Endodermal cell (in vitro differentiated cells): ENCODE results near the gene PAH. TPM values are rescaled to one million over a fixed set of nuclear protein-coding genes. Genes with fewer than 3 reads are reported as not detected.

Source experiments
- DNase-seq: peaks from one replicate; pipeline ENCODE4 v3.0.0-alpha.2; 2017
- H3K27ac ChIP-seq: 2 replicates; pipeline ENCODE4 v1.5.1; 2013; ENCODE audit warnings: mild to moderate bottlenecking, low read depth, low read length, moderate library complexity
- H3K27me3 ChIP-seq: 2 replicates; pipeline ENCODE4 v1.6.1; 2013; ENCODE audit warnings: mild to moderate bottlenecking, low read length, moderate library complexity; ENCODE audit not compliant: insufficient read depth, control insufficient read depth, poor library complexity, severe bottlenecking
- H3K36me3 ChIP-seq: 2 replicates; pipeline ENCODE4 v1.7.0; 2013; ENCODE audit warnings: mild to moderate bottlenecking, low read length, moderate library complexity; ENCODE audit not compliant: control insufficient read depth, insufficient read depth
- H3K4me1 ChIP-seq: one replicate; pipeline ENCODE4 v1.7.0; 2013; ENCODE audit warnings: low read length; ENCODE audit not compliant: control insufficient read depth, insufficient read depth
- H3K4me3 ChIP-seq: 2 replicates; pipeline ENCODE4 v1.5.1; 2013; ENCODE audit warnings: mild to moderate bottlenecking, low read length, moderate library complexity
- H3K9ac ChIP-seq: 2 replicates; pipeline ENCODE4 v1.6.1; 2013; ENCODE audit warnings: mild to moderate bottlenecking, low read length, moderate library complexity; ENCODE audit not compliant: poor library complexity, severe bottlenecking; ENCODE audit errors: extremely low read depth
- H3K9me3 ChIP-seq: 2 replicates; pipeline ENCODE4 v1.6.1; 2013; ENCODE audit warnings: mild to moderate bottlenecking, low read length, moderate library complexity; ENCODE audit not compliant: control insufficient read depth
- H3K27ac Mint-ChIP-seq: 2 replicates; pipeline ENCODE4 v1.8.0; 2020; ENCODE audit warnings: mixed read lengths
- H3K27me3 Mint-ChIP-seq: 2 replicates; pipeline ENCODE4 v1.8.0; 2021; ENCODE audit warnings: mild to moderate bottlenecking, mixed read lengths; ENCODE audit not compliant: insufficient read depth
- H3K36me3 Mint-ChIP-seq: 2 replicates; pipeline ENCODE4 v1.8.0; 2020; ENCODE audit warnings: low read depth, mixed read lengths
- H3K4me1 Mint-ChIP-seq: 2 replicates; pipeline ENCODE4 v1.8.0; 2020; ENCODE audit warnings: mixed read lengths
- H3K4me3 Mint-ChIP-seq: 2 replicates; pipeline ENCODE4 v1.8.0; 2020; ENCODE audit warnings: mild to moderate bottlenecking, moderate library complexity, mixed read lengths
- H3K9me3 Mint-ChIP-seq: 2 replicates; pipeline ENCODE4 v1.8.0; 2020; ENCODE audit warnings: mild to moderate bottlenecking, mixed read lengths
- CTCF ChIP-seq: fragments of 200-600 bp; sonication (generic); conservative IDR thresholded peaks from 2 replicates; pipeline ENCODE4 v1.5.0; 2021; ENCODE audit warnings: antibody characterized with exemption, mild to moderate bottlenecking
- WGBS, 2 experiments: methylation state at CpG; one replicate each; pipeline versions ENCODE4 v1.1.5 to v1.1.7; 2013; ENCODE audit warnings: missing lambda C conversion rate in 2 of 2, mixed read lengths in 1 of 2; ENCODE audit not compliant: insufficient coverage in 1 of 2, insufficient read length in 1 of 2; 5-methylcytosine and 5-hydroxymethylcytosine counted together
- total RNA-seq, 2 donors: library from RNA; stranded (reverse); fragmentation: NEBNext Ultra II Directional in 1 of 2; extraction: Animal tissue kit (Norgen Biotek cat#: 25700) in 1 of 2; gene quantifications; 2 replicates in 1 of 2; 3 replicates in 1 of 2; pipeline ENCODE4 v1.2.1, GENCODE V29; 2021

Gene PAH
- total RNA-seq, 2 donors from 2014 or later = 1.5 to 1.9 TPM

- no peaks in the 10 kb centered on the region for H3K9me3 ChIP-seq
- H3K4me3 ChIP-seq = no peak overlapping the region
- no peak for DNase-seq
- no peaks in the 10 kb centered on the region for H3K4me1 Mint-ChIP-seq
- H3K4me1 ChIP-seq = no peaks in the 10 kb centered on the region
- H3K36me3 Mint-ChIP-seq = no peaks in the 10 kb centered on the region
- no peaks in the 10 kb centered on the region for H3K27me3 Mint-ChIP-seq
- H3K4me3 Mint-ChIP-seq = no peak overlapping the region
- H3K9me3 Mint-ChIP-seq = no peaks in the 10 kb centered on the region
- no peaks in the 10 kb centered on the region for H3K27me3 ChIP-seq
- no peak overlapping the region for H3K27ac Mint-ChIP-seq
- H3K9ac ChIP-seq = no peak overlapping the region
- no peak overlapping the region for H3K27ac ChIP-seq
- TF ChIP-seq CTCF = no peak
- no peaks in the 10 kb centered on the region for H3K36me3 ChIP-seq
Observed at GRCh38 chr12:102800565-102800964, 116.5 kb downstream of the PAH start.

- no peaks in the 10 kb centered on the region for H3K4me1 ChIP-seq
- Mint-ChIP-seq H3K27ac (no peak overlapping the region), H3K27me3 (no peaks in the 10 kb centered on the region), H3K4me3 (no peak overlapping the region), H3K36me3 (no peaks in the 10 kb centered on the region), H3K9me3 (no peaks in the 10 kb centered on the region), H3K4me1 (no peaks in the 10 kb centered on the region)
- no peaks in the 10 kb centered on the region for H3K36me3 ChIP-seq
- H3K4me3 ChIP-seq = no peak overlapping the region
- no peak overlapping the region for H3K27ac ChIP-seq
- DNase-seq = no peak
- no peak for TF ChIP-seq CTCF
- H3K9me3 ChIP-seq = no peaks in the 10 kb centered on the region
- 89 to 91% methylated on average over 3 to 9 of the region's 9 CpGs for WGBS, 2 experiments
- no peaks in the 10 kb centered on the region for H3K27me3 ChIP-seq
- no peak overlapping the region for H3K9ac ChIP-seq
Observed at GRCh38 chr12:102799229-102799628, 117.8 kb downstream of the PAH start.

- no peaks in the 10 kb centered on the region for H3K36me3 Mint-ChIP-seq
- no peaks in the 10 kb centered on the region for H3K4me1 Mint-ChIP-seq
- no peak overlapping the region for H3K4me3 ChIP-seq
- no peaks in the 10 kb centered on the region for H3K27me3 Mint-ChIP-seq
- no peaks in the 10 kb centered on the region for H3K36me3 ChIP-seq
- H3K9ac ChIP-seq = no peak overlapping the region
- no peaks in the 10 kb centered on the region for H3K4me1 ChIP-seq
- 91 to 100% methylated on average over 1 to 5 of the region's 5 CpGs for WGBS, 2 experiments
- H3K27ac Mint-ChIP-seq = no peak overlapping the region
- peaks cover 4% of the 10 kb centered on the region for H3K27me3 ChIP-seq
- H3K9me3 Mint-ChIP-seq = no peaks in the 10 kb centered on the region
- no peak for DNase-seq
- H3K4me3 Mint-ChIP-seq = no peak overlapping the region
- no peaks in the 10 kb centered on the region for H3K9me3 ChIP-seq
- H3K27ac ChIP-seq = no peak overlapping the region
- TF ChIP-seq CTCF = no peak
Observed at GRCh38 chr12:102797528-102797927, 119.5 kb downstream of the PAH start.
